HepG2 (cell line): ENCODE results near the gene TAS2R60.

Experiments
- IRF9 ChIP-seq: sonication (generic); formaldehyde crosslinking; IDR thresholded peaks from 2 replicates; pipeline ENCODE4 v1.8.0; 2022; ENCODE audit warnings: missing genetic modification reagents, mild to moderate bottlenecking, borderline replicate concordance
- NCOR1 ChIP-seq: fragments of 200-600 bp; sonication (generic); IDR thresholded peaks from 2 replicates; pipeline ENCODE4 v1.7.0; 2017; ENCODE audit warnings: antibody characterized with exemption, low read length, borderline replicate concordance
- RFX5 ChIP-seq: IDR thresholded peaks from 2 replicates; pipeline ENCODE4 v1.6.1; 2011; ENCODE audit warnings: low read depth, low read length, improper control_type of control experiment
- SUZ12 ChIP-seq: fragments of 150-350 bp; IDR thresholded peaks from 2 replicates; pipeline ENCODE4 v1.6.1; 2014; ENCODE audit warnings: low read depth, low read length
- ZNF629 ChIP-seq: sonication (generic); formaldehyde crosslinking; conservative IDR thresholded peaks from 2 replicates; pipeline ENCODE4 v1.5.0; 2020; ENCODE audit warnings: missing genetic modification reagents
- ZSCAN5A ChIP-seq: sonication (generic); formaldehyde crosslinking; IDR thresholded peaks from 2 replicates; pipeline ENCODE4 v1.8.0; 2022; ENCODE audit warnings: mild to moderate bottlenecking, missing genetic modification reagents, borderline replicate concordance

GRCh38 chr7:143460271-143460979 is 17.2 kb downstream of the TAS2R60 start:
- TF ChIP-seq SUZ12, result no peak
- no peak for TF ChIP-seq ZNF629 (CRISPR knock-in tag)
- TF ChIP-seq RFX5, result no peak
- no peak for TF ChIP-seq IRF9
- no peak for TF ChIP-seq NCOR1
- no peak for TF ChIP-seq ZSCAN5A
